Erythroblast (primary cell): ENCODE measurements around the gene CYP26A1.

Experiments
- GATA1 ChIP-seq: IDR thresholded peaks from 2 replicates; pipeline ENCODE4 v1.6.1; 2011; ENCODE audit warnings: low read depth, mild to moderate bottlenecking, control low read depth, low read length, moderate library complexity
- POLR2A ChIP-seq: IDR thresholded peaks from 2 replicates; pipeline ENCODE4 v1.6.1; 2011; ENCODE audit warnings: mild to moderate bottlenecking, low read length

- TF ChIP-seq POLR2A (no peak), GATA1 (no peak)
Observed at GRCh38 chr10:93068411-93069244, 5.1 kb upstream of the CYP26A1 start.
